Ovary (tissue), 3 donors: ENCODE data around the gene TRANK1.

Experiments
- CTCF ChIP-seq, 3 donors: fragments of 450-650 bp in 2 of 3; fragments of 200-600 bp in 1 of 3; IDR thresholded peaks; one replicate each; pipeline versions ENCODE4 v1.5.1 to v1.8.0; 2016 to 2022; ENCODE audit warnings: antibody characterized with exemption in 3 of 3, mild to moderate bottlenecking in 1 of 3
- POLR2A ChIP-seq: fragments of 450-650 bp; IDR thresholded peaks from one replicate; pipeline ENCODE4 v1.6.1; 2017; ENCODE audit warnings: antibody characterized with exemption, mild to moderate bottlenecking, moderate library complexity
- donor health status: DM: no; HTN: no; CAD: no.

- TF ChIP-seq CTCF (IDR thresholded peaks at IDR 0.05) (no peak), POLR2A (no peak)
Measured at GRCh38 chr3:36890261-36890660, 54.6 kb downstream of the TRANK1 start.
